Neural progenitor cell (in vitro differentiated cells): Measurements from ENCODE around the gene NDFIP1. TPM values are rescaled to one million over a fixed set of nuclear protein-coding genes. Genes with fewer than 3 reads are reported as not detected.

Source experiments
- DNase-seq: peaks from one replicate; pipeline ENCODE4 v3.0.0-alpha.2; 2016; ENCODE audit warnings: low spot score
- H2AFZ ChIP-seq: fragments of 200-600 bp; sonication (generic); replicated peaks from 2 replicates; pipeline ENCODE4 v1.6.1; 2016; ENCODE audit warnings: antibody characterized with exemption
- H3F3A ChIP-seq: fragments of 200-600 bp; sonication (generic); 2 replicates; pipeline ENCODE4 v1.6.1; 2016; ENCODE audit warnings: antibody characterized with exemption, low read depth
- H3K27ac ChIP-seq: fragments of 200-600 bp; sonication (generic); 2 replicates; pipeline ENCODE4 v1.5.1; 2016; ENCODE audit warnings: mild to moderate bottlenecking
- H3K27me3 ChIP-seq: fragments of 200-600 bp; sonication (generic); 2 replicates; pipeline ENCODE4 v1.6.1; 2016; ENCODE audit warnings: mild to moderate bottlenecking, moderate library complexity
- H3K36me3 ChIP-seq: fragments of 200-600 bp; sonication (generic); 2 replicates; pipeline ENCODE4 v1.5.1; 2016
- H3K4me1 ChIP-seq: fragments of 200-600 bp; sonication (generic); 2 replicates; pipeline ENCODE4 v1.6.1; 2016; ENCODE audit warnings: mixed run types
- H3K4me2 ChIP-seq: fragments of 200-600 bp; sonication (generic); 2 replicates; pipeline ENCODE4 v1.6.1; 2016
- H3K4me3 ChIP-seq: fragments of 200-600 bp; sonication (generic); 2 replicates; pipeline ENCODE4 v1.5.1; 2016
- H3K79me2 ChIP-seq: fragments of 200-600 bp; sonication (generic); 2 replicates; pipeline ENCODE4 v1.6.1; 2016; ENCODE audit warnings: low read depth
- H3K9ac ChIP-seq: fragments of 200-600 bp; sonication (generic); 2 replicates; pipeline ENCODE4 v1.6.1; 2016
- H3K9me3 ChIP-seq: fragments of 200-600 bp; sonication (generic); 2 replicates; pipeline ENCODE4 v1.5.1; 2016; ENCODE audit warnings: low read depth
- H4K20me1 ChIP-seq: fragments of 200-600 bp; sonication (generic); 2 replicates; pipeline ENCODE4 v1.6.1; 2016; ENCODE audit warnings: low read depth
- H3K27ac Mint-ChIP-seq: 3 replicates; pipeline ENCODE4 v1.8.0; 2021; ENCODE audit warnings: mixed read lengths
- H3K27me3 Mint-ChIP-seq: 2 replicates; pipeline ENCODE4 v1.8.0; 2022; ENCODE audit warnings: low read depth, mild to moderate bottlenecking, inconsistent platforms, moderate library complexity, mixed read lengths; ENCODE audit not compliant: insufficient read depth
- H3K36me3 Mint-ChIP-seq: 3 replicates; pipeline ENCODE4 v1.8.0; 2021; ENCODE audit warnings: mixed read lengths
- H3K4me1 Mint-ChIP-seq: 3 replicates; pipeline ENCODE4 v1.8.0; 2021; ENCODE audit warnings: mixed read lengths
- H3K4me3 Mint-ChIP-seq: 3 replicates; pipeline ENCODE4 v1.8.0; 2021; ENCODE audit warnings: mild to moderate bottlenecking, moderate library complexity, mixed read lengths
- H3K9me3 Mint-ChIP-seq: 3 replicates; pipeline ENCODE4 v1.8.0; 2020; ENCODE audit warnings: mixed read lengths
- EZH2 ChIP-seq: fragments of 200-600 bp; sonication (generic); IDR thresholded peaks from 2 replicates; pipeline ENCODE4 v1.6.1; 2017; ENCODE audit warnings: antibody characterized with exemption, mild to moderate bottlenecking, moderate library complexity
- EZH2phosphoT487 ChIP-seq: fragments of 200-600 bp; sonication (generic); IDR thresholded peaks from 2 replicates; pipeline ENCODE4 v1.6.1; 2017; ENCODE audit warnings: antibody characterized with exemption
- total RNA-seq: library from RNA; depleted of rRNA; stranded (reverse); fragments of >200 nt; gene quantifications from 2 replicates; pipeline ENCODE4 v1.2.3, GENCODE V29; 2015; ENCODE audit warnings: low replicate concordance
- TF ChIP-seq, protein P1 (sequence below): fragments of 200-600 bp; sonication (generic); IDR thresholded peaks from 2 replicates; pipeline ENCODE4 v1.5.1; 2017; ENCODE audit warnings: antibody characterized with exemption, mild to moderate bottlenecking

Gene NDFIP1
- total RNA-seq, 1 donor from 2014 or later: 39.4 TPM

DNA sequence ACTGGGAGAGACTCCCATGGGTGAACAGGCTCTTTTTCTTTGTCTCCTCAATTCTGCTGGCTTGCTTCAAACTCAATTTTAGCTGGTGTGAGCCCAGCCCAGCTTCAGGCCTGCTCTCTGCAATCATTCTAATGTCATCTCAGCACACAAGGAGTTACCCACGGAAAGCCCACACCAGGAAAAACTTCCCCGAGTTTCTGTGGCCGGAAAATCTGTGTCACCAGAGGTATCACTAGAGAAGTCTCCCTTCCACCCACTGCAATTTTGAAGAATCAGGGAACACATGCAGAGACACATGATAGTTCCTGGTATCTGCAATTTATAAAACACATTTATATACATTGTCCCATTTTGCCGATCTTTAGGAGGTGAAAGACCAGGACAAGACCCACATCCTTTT, 13.5 kb upstream of the NDFIP1 start:
- H3K9me3 Mint-ChIP-seq: no peaks in the 10 kb centered on the region

DNA sequence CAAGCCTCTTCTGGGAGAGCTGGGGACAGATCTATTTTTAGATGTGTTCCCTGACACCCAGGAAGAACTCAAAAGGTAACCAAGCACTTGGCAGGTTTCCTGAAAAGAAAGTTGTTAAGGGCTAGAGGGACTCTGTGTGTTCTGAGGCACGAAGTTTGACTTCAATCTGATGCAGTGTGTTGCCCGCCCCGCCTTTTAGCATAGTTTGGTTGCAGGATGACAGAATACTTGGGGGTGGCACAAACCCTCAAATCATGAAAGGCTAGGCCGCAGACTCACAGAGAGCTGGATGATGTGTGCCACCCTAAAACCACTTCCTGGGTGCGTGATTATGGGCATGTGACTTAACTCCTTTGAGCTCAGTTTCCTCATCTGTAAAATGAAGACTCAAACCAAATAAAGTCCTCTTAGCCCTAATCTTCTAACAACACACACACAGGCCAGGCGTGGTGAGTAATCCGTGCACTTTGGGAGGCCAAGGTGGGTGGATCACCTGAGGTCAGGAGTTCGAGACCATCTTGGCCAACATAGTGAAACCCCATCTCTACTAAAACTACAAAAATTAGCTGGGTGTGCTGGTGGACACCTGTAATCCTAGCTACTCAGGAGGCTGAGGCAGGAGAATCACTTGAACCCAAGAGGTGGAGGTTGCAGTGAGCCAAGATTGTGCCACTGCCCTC, 12.8 kb upstream of the NDFIP1 start:
- peaks cover 2% of the 10 kb centered on the region for H3K27me3 Mint-ChIP-seq

More for the DNA sequence above, 13.5 kb upstream of the NDFIP1 start:
- no peaks in the 10 kb centered on the region for H3K36me3 Mint-ChIP-seq
- H3K4me2 ChIP-seq: no peak overlapping the region
- DNase-seq: no peak
- H2AFZ ChIP-seq: no peak overlapping the region
- H3K27me3 ChIP-seq: no peaks in the 10 kb centered on the region
- no peaks in the 10 kb centered on the region for H3K9me3 ChIP-seq
- no peaks in the 10 kb centered on the region for H3K79me2 ChIP-seq
- peaks cover 3% of the 10 kb centered on the region for H3K4me1 Mint-ChIP-seq
- H4K20me1 ChIP-seq: no peaks in the 10 kb centered on the region
- H3K9ac ChIP-seq: no peak overlapping the region
- TF ChIP-seq, protein P1, sequence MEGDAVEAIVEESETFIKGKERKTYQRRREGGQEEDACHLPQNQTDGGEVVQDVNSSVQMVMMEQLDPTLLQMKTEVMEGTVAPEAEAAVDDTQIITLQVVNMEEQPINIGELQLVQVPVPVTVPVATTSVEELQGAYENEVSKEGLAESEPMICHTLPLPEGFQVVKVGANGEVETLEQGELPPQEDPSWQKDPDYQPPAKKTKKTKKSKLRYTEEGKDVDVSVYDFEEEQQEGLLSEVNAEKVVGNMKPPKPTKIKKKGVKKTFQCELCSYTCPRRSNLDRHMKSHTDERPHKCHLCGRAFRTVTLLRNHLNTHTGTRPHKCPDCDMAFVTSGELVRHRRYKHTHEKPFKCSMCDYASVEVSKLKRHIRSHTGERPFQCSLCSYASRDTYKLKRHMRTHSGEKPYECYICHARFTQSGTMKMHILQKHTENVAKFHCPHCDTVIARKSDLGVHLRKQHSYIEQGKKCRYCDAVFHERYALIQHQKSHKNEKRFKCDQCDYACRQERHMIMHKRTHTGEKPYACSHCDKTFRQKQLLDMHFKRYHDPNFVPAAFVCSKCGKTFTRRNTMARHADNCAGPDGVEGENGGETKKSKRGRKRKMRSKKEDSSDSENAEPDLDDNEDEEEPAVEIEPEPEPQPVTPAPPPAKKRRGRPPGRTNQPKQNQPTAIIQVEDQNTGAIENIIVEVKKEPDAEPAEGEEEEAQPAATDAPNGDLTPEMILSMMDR: no peak
- TF ChIP-seq EZH2 (no peak), EZH2phosphoT487 (no peak)
- H3K4me3 ChIP-seq: no peak overlapping the region
- no peak overlapping the region for H3K27ac ChIP-seq
- H3F3A ChIP-seq: no peaks in the 10 kb centered on the region
- H3K4me1 ChIP-seq: no peaks in the 10 kb centered on the region
- H3K36me3 ChIP-seq: no peaks in the 10 kb centered on the region
- H3K4me3 Mint-ChIP-seq: no peak overlapping the region
- H3K27me3 Mint-ChIP-seq: peaks cover 2% of the 10 kb centered on the region
- H3K27ac Mint-ChIP-seq: no peak overlapping the region

DNA sequence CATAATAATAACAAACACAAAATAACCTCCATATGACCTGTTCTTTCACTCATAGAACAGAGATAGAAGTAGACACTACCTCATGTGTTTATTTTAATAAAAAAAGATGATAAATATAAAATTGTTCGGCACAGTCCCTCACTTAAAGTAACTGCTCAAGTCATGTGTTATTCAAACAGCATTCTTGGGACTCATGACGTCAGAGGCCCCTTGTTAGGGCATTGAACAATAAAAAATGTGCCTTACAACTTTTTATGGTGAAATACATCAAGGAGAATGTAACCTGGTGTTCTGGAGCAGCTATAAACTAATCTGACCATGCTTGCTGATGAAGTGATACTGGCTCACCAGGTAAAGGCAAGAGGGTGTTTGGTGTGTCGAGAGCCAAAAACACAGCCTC, 12.2 kb upstream of the NDFIP1 start:
- Mint-ChIP-seq H3K27ac (no peak overlapping the region), H3K4me3 (no peak overlapping the region), H3K27me3 (peaks cover 2% of the 10 kb centered on the region), H3K4me1 (no peaks in the 10 kb centered on the region), H3K36me3 (no peaks in the 10 kb centered on the region), H3K9me3 (peaks cover 1% of the 10 kb centered on the region)
- TF ChIP-seq, protein P1: no peak
- TF ChIP-seq EZH2 (no peak), EZH2phosphoT487 (no peak)
- Histone ChIP-seq H3F3A (no peaks in the 10 kb centered on the region), H3K4me3 (no peak overlapping the region), H3K36me3 (no peaks in the 10 kb centered on the region), H3K79me2 (no peaks in the 10 kb centered on the region), H2AFZ (no peak overlapping the region), H3K9ac (no peak overlapping the region), H3K4me2 (no peak overlapping the region), H4K20me1 (no peaks in the 10 kb centered on the region), H3K9me3 (no peaks in the 10 kb centered on the region), H3K4me1 (no peaks in the 10 kb centered on the region), H3K27ac (no peak overlapping the region), H3K27me3 (no peaks in the 10 kb centered on the region)
- DNase-seq: no peak

More for the DNA sequence above, 12.8 kb upstream of the NDFIP1 start:
- H3K4me1 ChIP-seq: no peaks in the 10 kb centered on the region
- H4K20me1 ChIP-seq: no peaks in the 10 kb centered on the region
- Mint-ChIP-seq H3K27ac (no peak overlapping the region), H3K4me3 (no peak overlapping the region), H3K4me1 (peaks cover 3% of the 10 kb centered on the region), H3K36me3 (no peaks in the 10 kb centered on the region), H3K9me3 (no peaks in the 10 kb centered on the region)
- no peaks in the 10 kb centered on the region for H3K36me3 ChIP-seq
- no peaks in the 10 kb centered on the region for H3K27me3 ChIP-seq
- no peak for DNase-seq
- H3K79me2 ChIP-seq: no peaks in the 10 kb centered on the region
- no peak overlapping the region for H3K4me3 ChIP-seq
- H3K27ac ChIP-seq: no peak overlapping the region
- H2AFZ ChIP-seq: peak overlapping the region; percentile 31
- no peak overlapping the region for H3K9ac ChIP-seq
- no peak overlapping the region for H3K4me2 ChIP-seq
- TF ChIP-seq EZH2phosphoT487: no peak
- TF ChIP-seq EZH2: no peak
- TF ChIP-seq, protein P1: no peak
- H3F3A ChIP-seq: no peaks in the 10 kb centered on the region
- no peaks in the 10 kb centered on the region for H3K9me3 ChIP-seq
